ENCODE data around the gene DCST2. TPM values are rescaled to one million over a fixed set of nuclear protein-coding genes. Genes with fewer than 3 reads are reported as not detected.

DCST2 gene
- total and polyA plus RNA-seq, 9 of the 15 experiments (the other 6 are each of a cell fraction or from before 2014, with no cell fraction given) = 0.09 to 0.49 (median 0.11) TPM; not detected in 3

GRCh38 chr1:155061381-155062150 is 28.0 kb upstream of the DCST2 start:
- Histone ChIP-seq H3K27me3 (ENCODE audit: control insufficient read depth in 2 of 2, insufficient read depth in 2 of 2, low read length in 2 of 2) (no peaks in the 10 kb centered on the region), H3K4me3 (no peak overlapping the region), H3K79me2 (ENCODE audit: control insufficient read depth, insufficient read depth, low read length) (peaks cover 9% of the 10 kb centered on the region; the same call in 2 of the 3 replicates), H3K9ac (ENCODE audit: insufficient read depth in 1 of 2, low read depth in 2 of 2, low read length in 2 of 2) (peak overlapping the region in 1 of 2 experiments; percentile 8; a peak in 1 of 4 replicates), H3K36me3 (ENCODE audit: control insufficient read depth, insufficient read depth, low read length) (peaks cover 41% of the 10 kb centered on the region; the same call in 2 of the 3 replicates), H3K27ac (ENCODE audit: extremely low read depth, low read depth, low read length) (no peak overlapping the region), H3K4me1 (replicated peaks in 1 of 2; ENCODE audit: control insufficient read depth in 2 of 2, insufficient read depth in 2 of 2, low read length in 2 of 2) (peaks cover 25 to 55% of the 10 kb centered on the region in 2 experiments), H3K4me2 (ENCODE audit: insufficient read depth, low read length) (no peak overlapping the region), H4K20me1 (replicated peaks; ENCODE audit: control insufficient read depth, insufficient read depth, low read length) (no peaks in the 10 kb centered on the region; the same call in 1 of the 2 replicates), H3K9me3 (replicated peaks; ENCODE audit: control insufficient read depth, insufficient read depth, low read depth, low read length) (no peaks in the 10 kb centered on the region), H2AFZ (ENCODE audit: low read depth, low read length) (no peak overlapping the region), H3K9me1 (ENCODE audit: control insufficient read depth, insufficient read depth, low read length) (peaks cover 7% of the 10 kb centered on the region)
- ATAC-seq (peak; percentile 71), DNase-seq (ENCODE audit: extremely low read depth in 1 of 4, low spot score in 3 of 4) (peak; percentile 77 to 93 (median 84)), FAIRE-seq (peak; percentile 99)
- in situ Hi-C loops (cut with MboI) = loop anchor here (5.0 kb wide), 1 partner anchor 104 kb away; the partner anchor contains the start of gene PBXIP1
- no TSS peak for BruUV-seq (replicated peaks)
- intact Hi-C loops (cut with micrococcal nuclease) = loop anchor here (1.0 to 5.0 kb wide), 5 partner anchors 16 to 503 kb away; partner anchors contain the start of genes CKS1B, SHC1 and UBE2Q1
- WGBS (ENCODE audit: insufficient coverage, low coverage, missing lambda C conversion rate) = 50% methylated on average over 20 of the region's 21 CpGs
- ChIA-PET CTCF (ENCODE audit: low intra/inter-chr PET ratio) (interaction anchor here (0.6 to 4.0 kb wide), 11 partner anchors 16 to 583 kb away, joined by 3 to 153 read pairs (median 4); partner anchors contain the start of genes EFNA3 and UBE2Q1), POLR2A (interaction anchor here (0.6 to 1.4 kb wide), 6 partner anchors 23 to 883 kb away, joined by 3 to 4 read pairs (median 3); partner anchors contain the start of gene FLAD1)
- no peak for TF ChIP-seq TGIF2 (CRISPR knock-in tag; IDR thresholded peaks at IDR 0.05)
- no peak for TF ChIP-seq MCM2 (IDR thresholded peaks at IDR 0.05; ENCODE audit: low read depth)
- TF ChIP-seq MXI1 (IDR thresholded peaks at IDR 0.05; ENCODE audit: low read depth, low read length) = no peak
- TF ChIP-seq NFATC3 (IDR thresholded peaks at IDR 0.05) = no peak
- no peak for TF ChIP-seq ATF3 (IDR thresholded peaks at IDR 0.05)
- TF ChIP-seq ATF3 (CRISPR knock-in tag; conservative IDR thresholded peaks at IDR 0.05) = no peak
- TF ChIP-seq ZNF3 (CRISPR knock-in tag; IDR thresholded peaks at IDR 0.05) = no peak
- no peak for TF ChIP-seq HNRNPH1 (optimal IDR thresholded peaks at IDR 0.05; ENCODE audit: low read depth, low read length)
- TF ChIP-seq RFX5 (IDR thresholded peaks at IDR 0.05; ENCODE audit: low read depth, low read length) = no peak
- no peak for TF ChIP-seq PRDM10 (IDR thresholded peaks at IDR 0.05; ENCODE audit: partially characterized antibody)
- peak; percentile 76 for TF ChIP-seq ZNF740 (CRISPR knock-in tag; IDR thresholded peaks at IDR 0.05)
- no peak for TF ChIP-seq ZNF740 (tag; IDR thresholded peaks at IDR 0.05)
- TF ChIP-seq DNMT1 (IDR thresholded peaks at IDR 0.05) = no peak
- no peak for TF ChIP-seq ZFP1 (CRISPR knock-in tag; IDR thresholded peaks at IDR 0.05)
- no peak for TF ChIP-seq ETV6 (IDR thresholded peaks at IDR 0.05; ENCODE audit: borderline replicate concordance in 1 of 2, low read depth in 2 of 2, low read length in 1 of 2)
- no peak for TF ChIP-seq ETV6 (CRISPR knock-in tag; IDR thresholded peaks at IDR 0.05; ENCODE audit: borderline replicate concordance)
- peak; percentile 90 for TF ChIP-seq ARID2 (IDR thresholded peaks at IDR 0.05)

All from K562 (cell line).